PC-3 (cell line): ENCODE measurements around the gene PKNOX2. TPM values are rescaled to one million over a fixed set of nuclear protein-coding genes. Genes with fewer than 3 reads are reported as not detected.
A peak's percentile ranks its signal among the peaks of the same experiment; 100 is the strongest.

ENCODE experiments used
- ATAC-seq: fragments of 200-7000 bp; cut with Tn5 transposase; 2 replicates; pipeline ENCODE4 v1.9.1; 2020; ENCODE audit warnings: mild to moderate bottlenecking, moderate library complexity
- BruUV-seq: library from RNA; stranded (reverse); fragments of 400-500 nt; replicated peaks from 2 replicates; lab custom pipeline; 2021; lab: Mats Ljungman, UMichigan
- CTCF ChIA-PET: fragments of 300-600 bp; sonication (Branson Sonifier 250); formaldehyde crosslinking; loops from one replicate; lab custom pipeline; 2022; ENCODE audit warnings: antibody characterized with exemption; lab: Charles Lee
- POLR2A ChIA-PET: fragments of 300-600 bp; sonication (Branson Sonifier 250); formaldehyde crosslinking; loops from one replicate; lab custom pipeline; 2022; ENCODE audit warnings: antibody characterized with exemption; ENCODE audit not compliant: unreplicated experiment; lab: Charles Lee
- DNase-seq: peaks from one replicate; pipeline ENCODE4 v3.0.0-alpha.2; 2015
- H2AFZ ChIP-seq: fragments of 300-600 bp; sonication (generic); 2 replicates; pipeline ENCODE4 v1.6.0; 2016; ENCODE audit warnings: antibody characterized with exemption, low read length
- H3F3A ChIP-seq: fragments of 300-600 bp; sonication (generic); one replicate; pipeline ENCODE4 v1.6.0; 2017; ENCODE audit warnings: antibody characterized with exemption, low read length, control low read depth, mild to moderate bottlenecking; ENCODE audit not compliant: unreplicated experiment
- H3K27ac ChIP-seq: fragments of 300-600 bp; sonication (generic); 2 replicates; pipeline ENCODE4 v1.5.1; 2016; ENCODE audit warnings: mild to moderate bottlenecking, low read length
- H3K27me3 ChIP-seq: fragments of 300-600 bp; sonication (generic); 2 replicates; pipeline ENCODE4 v1.6.1; 2016; ENCODE audit warnings: low read length, mixed read lengths
- H3K36me3 ChIP-seq: fragments of 300-600 bp; sonication (generic); 2 replicates; pipeline ENCODE4 v1.6.1; 2016; ENCODE audit warnings: low read depth, mixed run types, low read length, mixed read lengths
- H3K4me1 ChIP-seq: fragments of 300-600 bp; sonication (generic); 2 replicates; pipeline ENCODE4 v1.5.1; 2016; ENCODE audit warnings: low read length; ENCODE audit not compliant: insufficient read depth
- H3K4me2 ChIP-seq: fragments of 300-600 bp; sonication (generic); 2 replicates; pipeline ENCODE4 v1.6.0; 2016; ENCODE audit warnings: low read length
- H3K4me3 ChIP-seq: fragments of 300-600 bp; sonication (generic); 2 replicates; pipeline ENCODE4 v1.5.1; 2016; ENCODE audit warnings: mild to moderate bottlenecking, low read length, mixed read lengths
- H3K79me2 ChIP-seq: fragments of 300-600 bp; sonication (generic); 2 replicates; pipeline ENCODE4 v1.6.1; 2017; ENCODE audit warnings: low read length, mixed read lengths
- H3K9ac ChIP-seq: fragments of 300-600 bp; sonication (generic); 2 replicates; pipeline ENCODE4 v1.6.0; 2016; ENCODE audit warnings: mild to moderate bottlenecking, low read length
- H3K9me2 ChIP-seq: fragments of 300-600 bp; sonication (generic); replicated peaks from 2 replicates; pipeline ENCODE4 v1.6.1; 2016; ENCODE audit warnings: mixed run types, low read length, mixed read lengths
- H3K9me3 ChIP-seq: fragments of 300-600 bp; sonication (generic); 2 replicates; pipeline ENCODE4 v1.6.1; 2016; ENCODE audit warnings: low read length, mixed read lengths
- H4K20me1 ChIP-seq: fragments of 300-600 bp; sonication (generic); 2 replicates; pipeline ENCODE4 v1.6.1; 2016; ENCODE audit warnings: low read length, mixed read lengths
- EZH2 ChIP-seq: fragments of 300-600 bp; sonication (generic); IDR thresholded peaks from one replicate; pipeline ENCODE4 v1.6.1; 2017; ENCODE audit warnings: antibody characterized with exemption, mild to moderate bottlenecking, low read length; ENCODE audit not compliant: unreplicated experiment
- EZH2phosphoT487 ChIP-seq: fragments of 300-600 bp; sonication (generic); IDR thresholded peaks from 2 replicates; pipeline ENCODE4 v1.6.1; 2018; ENCODE audit warnings: mild to moderate bottlenecking, antibody characterized with exemption, low read length, borderline replicate concordance
- intact Hi-C: fragments of 100-400 bp; cut with micrococcal nuclease; formaldehyde crosslinking; loops from 2 replicates; pipeline ENCODE4 v1.9.0; 2023
- total RNA-seq: library from RNA; depleted of rRNA; stranded (reverse); fragments of >200 nt; gene quantifications from 2 replicates; pipeline ENCODE4 v1.2.3, GENCODE V29; 2014
- TF ChIP-seq, protein P1 (sequence below): fragments of 300-600 bp; sonication (generic); conservative IDR thresholded peaks from 2 replicates; pipeline ENCODE4 v1.5.1; 2017; ENCODE audit warnings: antibody characterized with exemption, low read depth, mild to moderate bottlenecking, low read length

The PKNOX2 gene
- total RNA-seq, 1 experiment from 2014 or later, result not detected

DNA sequence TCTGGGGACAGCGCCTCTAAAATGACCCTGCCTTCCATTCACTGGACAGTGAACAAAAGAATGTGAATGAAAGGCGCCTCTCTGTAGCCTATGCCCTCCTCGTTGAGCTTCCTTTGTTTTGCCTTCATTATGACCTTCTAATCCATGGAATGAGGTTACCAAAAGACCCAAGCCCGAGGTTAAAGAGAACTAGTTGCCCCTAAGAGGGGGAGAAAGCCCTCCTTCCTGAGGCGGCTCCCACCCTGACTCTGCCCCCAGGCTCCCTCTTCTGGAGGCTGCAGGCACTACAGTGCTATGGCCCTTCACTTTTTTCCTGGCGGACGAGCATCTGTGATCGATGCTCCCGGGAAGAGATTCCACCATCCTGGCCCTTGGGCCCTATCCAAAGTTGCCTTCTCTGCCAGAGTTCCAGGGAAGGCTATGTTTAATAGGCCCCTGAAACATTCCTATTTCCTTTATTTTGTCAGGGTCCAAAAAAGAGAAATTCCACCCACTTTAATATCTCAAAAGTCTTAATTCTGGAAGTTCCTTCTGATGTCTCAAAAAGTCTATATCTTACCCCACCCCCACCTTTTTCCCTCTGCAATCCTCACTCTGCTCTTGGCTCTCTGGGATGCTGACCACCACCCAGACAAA lies 184.2 kb downstream of the PKNOX2 start:
- BruUV-seq, result no TSS peak
- H3K4me2 ChIP-seq, result no peak overlapping the region
- ChIA-PET CTCF (no interaction called here), POLR2A (no interaction called here)
- intact Hi-C loops, result loop anchor here (1.0 to 5.0 kb wide), 5 partner anchors 59 to 526 kb away; no protein-coding TSS in a partner anchor
- H2AFZ ChIP-seq, result no peak overlapping the region
- no peaks in the 10 kb centered on the region for H4K20me1 ChIP-seq
- no peak overlapping the region for H3K4me3 ChIP-seq
- no peaks in the 10 kb centered on the region for H3K4me1 ChIP-seq
- H3K9me3 ChIP-seq, result no peaks in the 10 kb centered on the region
- DNase-seq, result peak; percentile 60
- no peaks in the 10 kb centered on the region for H3K9me2 ChIP-seq
- no peaks in the 10 kb centered on the region for H3K79me2 ChIP-seq
- H3K9ac ChIP-seq, result no peak overlapping the region
- TF ChIP-seq, protein P1, sequence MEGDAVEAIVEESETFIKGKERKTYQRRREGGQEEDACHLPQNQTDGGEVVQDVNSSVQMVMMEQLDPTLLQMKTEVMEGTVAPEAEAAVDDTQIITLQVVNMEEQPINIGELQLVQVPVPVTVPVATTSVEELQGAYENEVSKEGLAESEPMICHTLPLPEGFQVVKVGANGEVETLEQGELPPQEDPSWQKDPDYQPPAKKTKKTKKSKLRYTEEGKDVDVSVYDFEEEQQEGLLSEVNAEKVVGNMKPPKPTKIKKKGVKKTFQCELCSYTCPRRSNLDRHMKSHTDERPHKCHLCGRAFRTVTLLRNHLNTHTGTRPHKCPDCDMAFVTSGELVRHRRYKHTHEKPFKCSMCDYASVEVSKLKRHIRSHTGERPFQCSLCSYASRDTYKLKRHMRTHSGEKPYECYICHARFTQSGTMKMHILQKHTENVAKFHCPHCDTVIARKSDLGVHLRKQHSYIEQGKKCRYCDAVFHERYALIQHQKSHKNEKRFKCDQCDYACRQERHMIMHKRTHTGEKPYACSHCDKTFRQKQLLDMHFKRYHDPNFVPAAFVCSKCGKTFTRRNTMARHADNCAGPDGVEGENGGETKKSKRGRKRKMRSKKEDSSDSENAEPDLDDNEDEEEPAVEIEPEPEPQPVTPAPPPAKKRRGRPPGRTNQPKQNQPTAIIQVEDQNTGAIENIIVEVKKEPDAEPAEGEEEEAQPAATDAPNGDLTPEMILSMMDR, result peak; percentile 93
- no peak for TF ChIP-seq EZH2
- no peak overlapping the region for H3K27ac ChIP-seq
- peak; percentile 61 for ATAC-seq
- H3K36me3 ChIP-seq, result no peaks in the 10 kb centered on the region
- peaks cover 45% of the 10 kb centered on the region for H3K27me3 ChIP-seq
- no peaks in the 10 kb centered on the region for H3F3A ChIP-seq

DNA sequence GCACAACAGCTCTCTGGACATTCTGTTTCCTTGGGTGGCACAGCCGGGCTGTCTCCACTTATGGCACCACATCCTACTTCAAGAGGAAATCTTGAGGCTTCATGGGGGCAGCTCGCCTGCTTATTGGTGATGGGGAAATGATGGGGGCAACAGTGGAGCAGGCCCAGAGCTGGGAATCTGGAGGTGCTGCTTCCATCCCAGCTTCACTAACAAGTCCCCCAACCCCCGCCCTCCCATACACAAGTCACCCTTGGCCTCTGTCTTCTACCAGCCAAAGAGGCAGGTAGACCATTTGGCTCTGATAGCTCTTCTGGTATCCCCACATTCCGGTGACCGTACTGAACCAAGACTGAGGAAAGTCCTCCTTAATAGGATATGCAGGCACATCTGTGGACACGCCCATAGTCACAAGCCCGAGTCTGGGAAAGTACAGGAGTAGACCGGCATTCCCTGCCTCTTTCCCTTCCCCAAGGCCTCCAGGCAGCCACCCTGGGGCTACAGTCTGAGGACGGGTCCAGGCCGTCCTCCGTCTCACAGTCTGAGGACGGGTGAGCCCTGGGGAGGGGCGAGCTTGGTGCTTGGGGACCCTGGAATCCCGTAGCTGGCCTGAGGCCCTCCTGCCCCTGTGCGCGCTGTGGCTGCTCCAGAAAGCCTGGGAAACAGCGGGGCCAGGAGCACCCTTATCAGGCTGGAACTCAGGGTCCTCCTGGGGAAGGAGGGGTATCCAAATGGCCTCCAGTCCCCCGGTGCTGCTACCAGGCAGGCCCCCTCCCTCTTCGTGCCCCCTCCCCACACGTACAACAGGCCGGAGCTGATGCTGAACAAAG lies 185.9 kb downstream of the PKNOX2 start:
- no peaks in the 10 kb centered on the region for H3K36me3 ChIP-seq
- TF ChIP-seq EZH2phosphoT487 (no peak), EZH2 (no peak)
- TF ChIP-seq, protein P1, result no peak
- no peaks in the 10 kb centered on the region for H4K20me1 ChIP-seq
- no peaks in the 10 kb centered on the region for H3K9me2 ChIP-seq
- no peak overlapping the region for H3K27ac ChIP-seq
- no peak overlapping the region for H3K4me3 ChIP-seq
- ATAC-seq, result no peak
- BruUV-seq, result no TSS peak
- no peak overlapping the region for H3K4me2 ChIP-seq
- CTCF ChIA-PET, result interaction anchor here (0.6 kb wide), 1 partner anchor 208 kb away, joined by 8 read pairs; no protein-coding TSS in a partner anchor
- intact Hi-C loops, result no loop called here
- H3K9ac ChIP-seq, result no peak overlapping the region
- H3K9me3 ChIP-seq, result no peaks in the 10 kb centered on the region
- no peaks in the 10 kb centered on the region for H3F3A ChIP-seq
- H3K27me3 ChIP-seq, result peaks cover 36% of the 10 kb centered on the region
- no peaks in the 10 kb centered on the region for H3K4me1 ChIP-seq
- H2AFZ ChIP-seq, result no peak overlapping the region
- H3K79me2 ChIP-seq, result no peaks in the 10 kb centered on the region
- no peak for DNase-seq
- POLR2A ChIA-PET, result no interaction called here
